BLaER1 (cell line): ENCODE measurements around the gene SLC6A3.
A peak's percentile ranks its signal among the peaks of the same experiment; 100 is the strongest.

Experiments
- H3K27ac ChIP-seq: shearing (Covaris generic); formaldehyde crosslinking; 2 replicates; pipeline ENCODE4 v1.8.1; 2022
- H3K27me3 ChIP-seq: shearing (Covaris generic); formaldehyde crosslinking; 2 replicates; pipeline ENCODE4 v1.8.1; 2022
- H3K36me3 ChIP-seq: shearing (Covaris generic); formaldehyde crosslinking; 2 replicates; pipeline ENCODE4 v1.8.1; 2022
- H3K4me1 ChIP-seq: shearing (Covaris generic); formaldehyde crosslinking; 2 replicates; pipeline ENCODE4 v1.8.1; 2022
- H3K4me2 ChIP-seq: shearing (Covaris generic); formaldehyde crosslinking; 2 replicates; pipeline ENCODE4 v1.8.1; 2022
- H3K4me3 ChIP-seq: shearing (Covaris generic); formaldehyde crosslinking; 2 replicates; pipeline ENCODE4 v1.8.1; 2022
- H3K9ac ChIP-seq: shearing (Covaris generic); formaldehyde crosslinking; 2 replicates; pipeline ENCODE4 v1.8.1; 2022
- H3K9me3 ChIP-seq: shearing (Covaris generic); formaldehyde crosslinking; 2 replicates; pipeline ENCODE4 v1.8.1; 2022
- H4K20me1 ChIP-seq: shearing (Covaris generic); formaldehyde crosslinking; 2 replicates; pipeline ENCODE4 v1.8.1; 2022
- Cebpa-rat ChIP-seq: shearing (Covaris generic); IDR thresholded peaks from 2 replicates; pipeline ENCODE4 v1.8.1; 2022

The SLC6A3 gene

DNA sequence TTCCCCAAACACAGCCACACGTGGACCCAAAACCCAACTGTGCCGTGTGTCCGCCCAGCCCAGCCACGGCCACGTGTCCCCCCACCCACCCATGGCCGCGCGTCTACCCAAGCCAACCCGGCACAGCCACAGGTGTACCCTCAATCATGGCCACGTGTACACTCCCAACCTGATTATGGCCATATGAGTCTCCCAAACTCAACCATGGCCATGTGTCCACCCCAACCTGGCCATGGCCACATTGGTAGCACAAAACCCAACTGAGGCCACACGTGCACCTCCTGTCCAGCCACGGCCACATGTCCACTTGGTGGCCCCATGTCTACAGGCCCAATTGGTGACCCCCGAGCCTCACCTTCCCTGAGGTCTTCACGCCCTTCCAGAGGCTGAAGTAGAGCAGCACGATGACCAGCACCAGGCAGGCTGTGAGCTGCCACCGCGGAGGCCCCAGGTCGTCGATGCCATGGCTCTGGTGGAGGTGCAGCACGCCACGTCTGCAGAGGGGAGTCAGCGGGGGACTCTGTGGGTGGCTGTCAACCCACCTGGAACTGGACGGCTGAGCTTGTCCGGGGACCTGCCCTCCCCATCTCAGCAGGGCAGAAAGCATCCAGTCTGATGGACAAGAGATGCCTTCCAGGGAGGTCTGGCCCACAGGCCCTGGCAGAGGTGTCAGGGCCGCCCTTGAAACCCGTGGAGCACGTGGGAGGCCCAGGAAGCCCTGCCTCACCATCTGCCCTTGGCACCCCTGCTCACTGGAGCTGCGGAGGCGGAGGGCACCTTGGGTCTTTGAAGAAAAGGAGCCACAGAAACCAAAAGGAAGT, 23.5 kb downstream of the SLC6A3 start:
- H3K4me2 ChIP-seq = peak overlapping the region; percentile 73
- TF ChIP-seq Cebpa-rat = no peak
- H3K9ac ChIP-seq = no peak overlapping the region
- peak overlapping the region; percentile 38; the same call in 1 of the 2 replicates for H3K27ac ChIP-seq
- H4K20me1 ChIP-seq = no peaks in the 10 kb centered on the region
- H3K36me3 ChIP-seq = no peaks in the 10 kb centered on the region
- H3K9me3 ChIP-seq = peaks cover 31% of the 10 kb centered on the region
- H3K4me3 ChIP-seq = no peak overlapping the region
- H3K27me3 ChIP-seq = no peaks in the 10 kb centered on the region
- H3K4me1 ChIP-seq = peaks cover 36% of the 10 kb centered on the region

DNA sequence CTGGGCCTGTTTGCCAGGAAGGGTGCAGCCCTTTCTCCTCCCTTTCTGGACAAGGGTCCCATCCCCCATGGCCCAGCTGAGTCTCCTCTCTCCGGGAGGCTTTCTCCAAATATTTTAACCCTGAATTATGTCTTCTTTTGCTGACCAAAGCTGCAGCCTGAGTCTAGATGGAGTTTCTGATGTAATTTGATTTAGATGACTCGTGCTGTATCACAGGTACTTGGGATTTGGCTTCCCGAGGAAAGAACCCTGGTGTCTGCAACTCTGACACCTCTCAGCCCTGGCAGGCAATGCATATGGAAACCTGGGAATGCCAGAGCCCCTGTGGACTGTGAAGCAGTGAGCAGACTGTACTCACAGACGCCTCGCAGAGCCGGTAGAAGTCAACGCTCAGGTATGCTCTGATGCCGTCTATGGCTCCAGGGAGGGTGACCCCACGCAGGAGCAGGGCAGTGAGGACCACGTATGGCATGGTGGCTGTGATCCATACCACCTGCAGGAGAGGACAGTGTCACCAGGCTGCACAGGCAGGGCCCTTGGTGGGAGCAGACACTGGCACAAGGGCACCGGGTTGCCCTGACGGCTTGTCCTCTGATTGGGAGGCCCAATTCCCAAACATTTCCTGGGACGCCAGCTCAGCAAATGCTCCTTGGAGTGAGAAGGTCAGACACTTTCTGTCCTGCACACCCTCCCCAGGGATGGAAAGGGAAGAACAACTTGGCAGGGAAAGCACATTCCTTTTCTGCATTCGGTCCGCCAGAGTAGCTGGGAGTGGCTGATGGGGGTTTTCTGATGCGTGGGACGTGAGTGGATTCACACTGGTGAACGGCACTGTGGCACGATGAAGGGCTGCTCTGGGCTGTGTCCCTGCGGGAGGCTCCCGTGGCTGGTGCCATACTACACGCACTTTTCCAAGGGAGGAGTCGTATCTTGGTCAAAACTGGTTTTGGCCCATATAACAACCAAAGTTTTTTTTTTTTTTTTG, 24.7 kb downstream of the SLC6A3 start:
- H3K4me3 ChIP-seq = peak overlapping the region; percentile 4
- no peak overlapping the region; the same call in 1 of the 2 replicates for H3K9ac ChIP-seq
- peak overlapping the region; percentile 69 for H3K27ac ChIP-seq
- no peak for TF ChIP-seq Cebpa-rat
- no peaks in the 10 kb centered on the region for H4K20me1 ChIP-seq
- peaks cover 23% of the 10 kb centered on the region for H3K9me3 ChIP-seq
- no peaks in the 10 kb centered on the region for H3K36me3 ChIP-seq
- H3K4me2 ChIP-seq = peak overlapping the region; percentile 73
- peaks cover 46% of the 10 kb centered on the region for H3K4me1 ChIP-seq
- no peaks in the 10 kb centered on the region for H3K27me3 ChIP-seq

DNA sequence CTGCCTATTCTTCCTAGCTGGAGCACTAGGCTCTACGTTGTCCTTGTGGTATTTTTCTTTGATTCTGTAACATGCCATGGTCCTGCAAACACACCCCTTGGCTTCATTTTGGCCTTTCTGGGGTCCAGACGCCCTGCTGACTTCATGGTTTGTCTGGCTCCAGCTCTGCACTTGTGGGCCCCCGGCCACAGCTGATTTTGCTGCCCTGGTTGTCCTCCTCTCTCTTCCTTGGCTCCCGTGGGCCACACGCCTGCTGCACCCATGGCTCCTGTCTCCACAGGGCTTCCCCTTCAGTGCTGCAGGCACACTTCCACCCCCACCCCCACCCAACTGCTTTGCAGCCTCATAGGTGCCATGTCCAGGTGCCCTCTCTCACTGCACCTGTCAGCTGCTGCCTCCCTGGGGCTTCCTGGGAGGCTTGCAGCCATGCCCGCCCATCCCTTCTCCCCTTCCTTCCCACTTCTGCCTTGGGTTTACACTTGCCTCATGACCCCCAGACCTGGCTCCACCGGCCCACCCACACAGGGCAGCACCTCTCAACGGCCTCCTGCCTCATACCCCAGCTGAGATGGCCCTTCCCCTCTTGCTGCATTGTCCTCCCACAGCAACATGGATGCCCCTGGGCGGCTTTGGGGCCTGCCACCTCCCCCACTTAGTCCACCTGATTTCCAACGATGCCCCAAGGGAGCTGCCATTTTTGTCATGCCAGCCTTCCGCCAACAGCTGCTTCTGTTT, 25.6 kb downstream of the SLC6A3 start:
- Histone ChIP-seq H3K27me3 (no peaks in the 10 kb centered on the region), H3K27ac (peak overlapping the region; percentile 69), H3K36me3 (no peaks in the 10 kb centered on the region), H3K4me2 (peak overlapping the region; percentile 73), H3K9ac (no peak overlapping the region; the same call in 1 of the 2 replicates), H3K4me1 (peaks cover 55% of the 10 kb centered on the region), H4K20me1 (no peaks in the 10 kb centered on the region), H3K9me3 (peaks cover 18% of the 10 kb centered on the region; the same call in 1 of the 2 replicates), H3K4me3 (peak overlapping the region; percentile 4)
- no peak for TF ChIP-seq Cebpa-rat

DNA sequence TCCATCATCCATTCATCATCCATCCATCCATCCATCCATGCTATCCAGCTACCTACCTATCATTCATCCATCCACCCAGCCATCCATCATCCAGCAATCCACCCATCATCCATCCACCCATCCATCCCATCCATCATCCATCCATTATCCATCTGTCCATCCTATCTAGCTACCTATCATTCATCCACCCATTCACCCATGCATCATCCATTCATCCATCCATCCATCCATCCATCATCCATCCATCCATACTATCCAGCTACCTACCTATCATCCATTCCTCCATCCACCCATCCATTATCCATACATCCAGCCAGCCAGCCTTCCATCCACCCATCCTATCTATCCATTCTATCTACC, 26.3 kb downstream of the SLC6A3 start:
- Histone ChIP-seq H3K27ac (no peak overlapping the region), H3K27me3 (no peaks in the 10 kb centered on the region), H3K36me3 (no peaks in the 10 kb centered on the region), H3K4me2 (peak overlapping the region; percentile 73), H3K4me3 (no peak overlapping the region), H3K9ac (no peak overlapping the region), H3K9me3 (peaks cover 18% of the 10 kb centered on the region; the same call in 1 of the 2 replicates), H3K4me1 (peaks cover 61% of the 10 kb centered on the region), H4K20me1 (no peaks in the 10 kb centered on the region)
- no peak for TF ChIP-seq Cebpa-rat

DNA sequence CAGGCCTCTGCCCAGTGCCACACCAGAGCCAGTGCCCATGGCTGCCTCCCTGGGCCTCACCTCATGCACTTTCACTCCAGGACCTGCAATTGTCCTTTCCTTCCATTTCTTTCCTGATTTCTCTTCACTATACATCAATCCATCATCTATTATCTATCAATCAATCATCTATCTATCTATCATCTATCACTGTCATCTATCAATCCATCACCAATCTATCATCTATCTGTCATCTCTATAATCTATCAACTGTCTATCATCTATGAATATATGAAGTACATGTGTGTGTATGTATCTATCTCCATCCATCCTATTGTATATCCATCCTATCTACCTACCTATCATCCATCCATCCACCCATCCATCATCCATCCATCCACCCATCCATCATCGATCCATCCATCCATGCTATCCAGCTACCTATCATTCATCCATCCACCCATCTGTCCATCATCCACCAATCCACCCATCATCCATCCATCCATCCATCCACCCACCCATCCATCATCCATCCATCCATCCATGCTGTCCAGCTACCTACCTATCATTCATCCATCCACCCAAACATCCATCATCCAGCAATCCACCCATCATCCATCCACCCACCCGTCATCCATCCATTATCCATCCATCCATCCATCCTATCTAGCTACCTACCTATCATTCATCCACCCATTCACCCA, 26.9 kb downstream of the SLC6A3 start:
- TF ChIP-seq Cebpa-rat = no peak
- H3K4me3 ChIP-seq = no peak overlapping the region
- no peaks in the 10 kb centered on the region for H4K20me1 ChIP-seq
- H3K4me1 ChIP-seq = peaks cover 66% of the 10 kb centered on the region
- peaks cover 18% of the 10 kb centered on the region; the same call in 1 of the 2 replicates for H3K9me3 ChIP-seq
- no peaks in the 10 kb centered on the region for H3K27me3 ChIP-seq
- no peak overlapping the region for H3K4me2 ChIP-seq
- H3K27ac ChIP-seq = no peak overlapping the region
- H3K9ac ChIP-seq = no peak overlapping the region
- H3K36me3 ChIP-seq = no peaks in the 10 kb centered on the region

DNA sequence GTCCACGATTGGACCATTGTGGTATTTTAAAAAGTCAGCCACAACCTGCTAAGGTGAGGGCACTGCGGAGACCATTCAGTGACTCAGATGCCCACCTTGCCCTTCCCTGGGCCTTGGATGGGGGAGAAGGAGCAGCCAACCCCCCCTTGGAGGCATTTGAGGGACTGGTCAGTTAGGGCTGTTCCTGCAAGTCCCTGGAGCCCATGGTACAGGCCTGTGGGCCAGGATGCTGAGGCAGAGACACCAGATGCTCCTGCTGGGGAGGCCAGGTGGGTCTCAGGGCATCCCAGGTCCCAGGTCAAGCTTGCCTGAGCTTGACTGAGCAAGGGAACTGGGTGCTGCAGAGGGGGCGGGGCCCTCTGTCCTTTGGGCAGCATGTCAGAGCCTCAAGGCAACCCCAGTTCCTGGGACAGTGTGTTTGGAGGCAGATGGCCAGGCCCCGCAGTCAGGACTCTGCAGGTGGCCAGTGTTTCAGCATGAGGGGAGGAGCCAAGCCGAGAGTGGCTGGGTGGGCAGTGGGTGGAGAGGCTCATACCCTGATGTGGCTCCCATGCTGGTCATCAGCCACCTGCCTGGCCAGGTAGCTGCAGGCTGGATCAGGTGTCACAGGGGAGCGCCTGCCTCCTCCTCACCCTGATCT, 27.5 kb downstream of the SLC6A3 start:
- Histone ChIP-seq H3K4me3 (no peak overlapping the region), H3K36me3 (no peaks in the 10 kb centered on the region), H3K4me1 (peaks cover 73% of the 10 kb centered on the region), H4K20me1 (no peaks in the 10 kb centered on the region), H3K9ac (no peak overlapping the region), H3K27me3 (no peaks in the 10 kb centered on the region), H3K27ac (no peak overlapping the region), H3K4me2 (no peak overlapping the region), H3K9me3 (peaks cover 18% of the 10 kb centered on the region; the same call in 1 of the 2 replicates)
- TF ChIP-seq Cebpa-rat = no peak

DNA sequence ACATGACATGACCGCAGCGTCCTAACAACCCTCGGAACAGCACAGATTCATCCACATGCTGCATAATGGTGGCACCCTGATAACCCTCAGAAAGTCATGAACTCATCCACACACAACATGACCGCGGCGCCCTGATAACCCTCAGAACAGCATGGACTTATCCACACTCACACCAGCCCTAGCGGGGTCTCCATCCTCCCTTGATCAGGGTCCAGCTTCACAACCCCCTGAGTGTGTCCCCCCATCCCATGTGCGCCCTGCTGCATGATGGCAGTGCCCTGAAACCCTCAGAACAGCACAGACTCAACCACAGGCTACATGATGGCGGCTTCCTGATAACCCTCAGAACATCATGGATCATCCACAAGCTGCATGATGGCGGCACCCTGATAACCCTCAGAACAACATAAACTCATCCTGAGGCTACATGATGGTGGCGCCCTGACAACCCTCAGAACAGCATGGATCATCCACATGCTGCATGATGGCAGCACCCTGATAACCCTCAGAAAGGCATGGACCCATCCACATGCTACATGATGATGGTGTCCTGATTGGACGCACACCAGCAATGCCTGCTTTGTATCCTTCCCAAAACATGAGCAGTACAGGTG, 28.3 kb downstream of the SLC6A3 start:
- H3K4me2 ChIP-seq = no peak overlapping the region
- H3K27me3 ChIP-seq = no peaks in the 10 kb centered on the region
- peaks cover 78% of the 10 kb centered on the region for H3K4me1 ChIP-seq
- peaks cover 18% of the 10 kb centered on the region; the same call in 1 of the 2 replicates for H3K9me3 ChIP-seq
- no peaks in the 10 kb centered on the region for H3K36me3 ChIP-seq
- no peak overlapping the region for H3K4me3 ChIP-seq
- H3K9ac ChIP-seq = no peak overlapping the region
- H3K27ac ChIP-seq = no peak overlapping the region
- TF ChIP-seq Cebpa-rat = no peak
- H4K20me1 ChIP-seq = no peaks in the 10 kb centered on the region

DNA sequence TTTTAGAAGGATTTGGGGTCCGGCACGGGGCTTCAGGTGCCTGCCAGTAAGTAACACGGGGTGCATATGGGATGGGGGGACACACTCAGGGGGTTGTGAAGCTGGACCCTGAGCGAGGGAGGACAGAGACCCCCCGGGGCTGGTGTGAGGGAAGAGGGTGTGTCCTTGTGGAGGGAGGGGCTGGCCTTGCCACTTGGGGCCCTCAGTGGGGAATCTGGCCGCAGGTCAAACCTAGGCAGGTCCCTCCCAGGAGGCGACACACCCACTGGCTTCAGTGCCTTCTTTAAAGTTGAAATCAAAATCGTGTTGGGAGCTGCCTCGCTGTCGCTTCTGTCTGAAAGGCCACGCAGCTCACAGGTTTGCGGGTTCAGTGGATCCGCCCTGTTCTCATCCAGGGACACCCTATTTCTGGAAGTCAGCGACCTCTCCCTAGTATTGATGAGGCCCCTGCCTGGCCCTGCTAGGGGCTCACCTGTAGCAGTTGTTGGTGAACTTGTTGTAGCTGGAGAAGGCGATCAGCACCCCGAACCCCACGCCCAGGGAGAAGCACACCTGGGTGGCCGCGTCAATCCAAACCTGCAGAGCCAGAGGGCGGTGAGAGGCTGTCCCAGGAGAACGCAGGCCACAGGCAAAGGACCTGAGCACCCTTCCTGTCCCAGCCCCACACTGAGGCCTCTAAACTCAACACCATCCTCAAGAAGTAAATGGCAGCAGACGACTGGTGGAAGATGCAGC, 29.4 kb downstream of the SLC6A3 start:
- H3K4me2 ChIP-seq = peak overlapping the region; percentile 81
- H3K27ac ChIP-seq = 0 out of 2 replicates have a peak overlapping the region, but pooled peaks have one; percentile 65
- H4K20me1 ChIP-seq = no peaks in the 10 kb centered on the region
- no peak overlapping the region for H3K9ac ChIP-seq
- no peak for TF ChIP-seq Cebpa-rat
- H3K27me3 ChIP-seq = no peaks in the 10 kb centered on the region
- peaks cover 18% of the 10 kb centered on the region; the same call in 1 of the 2 replicates for H3K9me3 ChIP-seq
- no peaks in the 10 kb centered on the region for H3K36me3 ChIP-seq
- no peak overlapping the region for H3K4me3 ChIP-seq
- H3K4me1 ChIP-seq = peaks cover 77% of the 10 kb centered on the region
